SKM-1 treated with dmso at 0.1 percent for 144 hours (cell line): ENCODE data around the gene SPRED2.
"Not testable (repeated sequence)": the region's sequence is repeated elsewhere in the genome, so short reads cannot be mapped to it uniquely, and the experiment has no call there.

Experiments
- DNase-seq: peaks from one replicate; lab custom pipeline; 2025; ENCODE audit not compliant: unreplicated experiment; lab: John Stamatoyannopoulos, UW

The SPRED2 gene

DNA sequence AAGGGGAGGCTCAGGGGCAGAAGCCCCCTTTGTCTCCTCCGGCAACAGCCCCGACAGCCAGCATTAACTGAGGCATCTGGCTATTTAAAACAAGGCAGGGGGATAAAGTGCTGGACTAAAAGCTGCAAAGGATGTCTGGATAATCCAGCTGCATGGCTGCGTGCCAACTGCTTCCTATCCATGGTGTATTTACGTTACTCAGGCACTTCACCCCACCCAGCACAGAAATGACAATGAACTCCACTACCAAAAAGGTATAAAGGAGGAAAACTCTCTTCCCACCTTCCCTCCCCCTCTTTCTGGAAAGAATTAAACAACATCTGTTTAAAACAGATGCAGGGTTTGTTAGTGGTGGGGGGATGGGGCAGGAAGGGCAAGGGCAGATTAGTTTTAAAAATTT is 82.5 kb downstream of the SPRED2 start:
- no peak for DNase-seq

DNA sequence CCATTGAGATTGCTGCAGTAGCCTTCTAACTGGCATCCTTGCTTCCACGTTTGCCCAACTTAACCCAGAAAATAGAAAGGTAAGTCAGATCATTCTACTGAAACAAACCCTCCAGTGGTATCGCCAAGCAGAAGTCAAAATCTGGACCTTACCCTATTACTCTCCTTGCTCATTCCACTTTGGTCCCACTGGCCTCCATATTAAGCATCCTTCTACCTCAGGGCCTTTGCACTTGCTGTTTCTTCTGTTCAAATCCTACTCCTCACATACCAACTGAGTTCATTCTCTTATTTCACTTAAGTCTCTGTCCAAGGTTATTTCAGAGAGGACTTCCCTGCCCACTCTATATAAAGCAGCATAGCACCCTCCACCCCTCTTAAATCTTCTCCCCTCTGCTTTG is 84.5 kb downstream of the SPRED2 start:
- no peak for DNase-seq

DNA sequence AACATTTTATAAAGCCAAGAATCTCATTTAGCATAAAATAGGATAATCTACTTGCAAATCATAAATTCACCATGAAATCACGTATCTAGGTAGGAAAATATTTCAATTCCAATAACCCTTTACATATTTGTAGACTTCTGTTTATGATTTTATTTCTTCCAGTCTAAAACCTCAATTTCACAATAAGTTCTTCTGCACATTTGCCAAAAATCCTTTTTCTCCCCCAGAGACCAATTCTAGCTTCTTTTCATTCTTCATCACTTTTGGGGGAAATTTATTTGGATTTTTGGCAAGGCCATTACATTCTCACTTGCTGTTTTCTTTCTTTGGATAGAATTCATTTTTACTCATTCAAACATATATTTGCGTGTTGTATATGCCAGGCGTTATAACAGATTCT is 86.8 kb downstream of the SPRED2 start:
- DNase-seq, result no peak

DNA sequence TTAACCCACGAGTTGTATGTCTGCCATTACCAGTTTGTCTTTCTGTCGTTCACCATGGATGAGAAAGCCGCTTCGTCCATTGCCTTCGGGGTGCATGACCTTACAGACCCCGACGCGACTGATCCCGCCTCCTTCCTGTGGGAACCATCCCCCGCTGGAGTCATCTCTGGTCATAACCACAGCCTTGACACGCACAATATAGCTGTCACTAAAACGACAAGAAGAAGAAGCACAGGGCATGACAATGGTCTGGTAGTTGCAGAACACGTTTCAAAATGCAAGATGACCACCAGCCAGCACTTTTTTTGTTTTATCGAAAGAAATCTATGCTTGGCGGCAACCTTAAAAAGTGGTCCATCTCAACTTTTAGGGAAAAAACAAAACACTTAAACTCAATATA is 87.7 kb downstream of the SPRED2 start:
- DNase-seq, result no peak

DNA sequence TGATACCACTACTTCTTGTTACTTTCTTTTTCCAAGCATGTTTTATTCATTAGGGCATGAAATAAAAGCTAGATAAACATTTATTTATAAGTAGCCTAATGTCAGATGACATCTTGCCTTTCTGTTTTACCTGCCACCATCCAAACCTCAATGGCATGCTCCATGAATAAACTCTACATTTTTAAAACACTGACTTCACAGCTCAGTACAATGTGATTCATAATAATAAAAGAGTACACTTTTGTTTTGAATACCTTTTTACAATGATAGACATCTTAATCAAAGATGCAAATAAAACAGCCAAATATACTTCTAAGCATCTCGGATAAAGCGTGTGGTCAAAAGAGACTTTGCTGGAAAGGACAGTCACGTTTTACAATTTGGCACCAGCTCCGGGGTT is 88.2 kb downstream of the SPRED2 start:
- DNase-seq, result no peak

DNA sequence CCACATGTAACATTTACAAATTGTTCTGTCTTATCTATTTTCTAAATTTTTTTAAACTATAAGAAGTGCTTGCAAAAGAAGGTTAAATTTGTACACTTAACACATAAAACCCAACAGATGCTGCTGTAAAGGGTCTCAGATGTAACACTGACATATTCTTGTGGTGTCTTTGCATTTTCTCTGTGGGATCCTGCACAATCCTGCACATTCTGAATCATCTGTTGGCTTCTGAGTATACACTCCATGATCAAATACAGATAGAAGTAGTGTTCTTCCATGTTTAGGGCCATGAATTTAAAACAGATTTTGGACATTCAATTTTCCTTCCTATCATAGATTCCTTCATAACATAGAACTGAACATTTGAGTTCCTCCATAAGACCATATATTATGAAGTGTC is 89.0 kb downstream of the SPRED2 start:
- DNase-seq, result no peak

DNA sequence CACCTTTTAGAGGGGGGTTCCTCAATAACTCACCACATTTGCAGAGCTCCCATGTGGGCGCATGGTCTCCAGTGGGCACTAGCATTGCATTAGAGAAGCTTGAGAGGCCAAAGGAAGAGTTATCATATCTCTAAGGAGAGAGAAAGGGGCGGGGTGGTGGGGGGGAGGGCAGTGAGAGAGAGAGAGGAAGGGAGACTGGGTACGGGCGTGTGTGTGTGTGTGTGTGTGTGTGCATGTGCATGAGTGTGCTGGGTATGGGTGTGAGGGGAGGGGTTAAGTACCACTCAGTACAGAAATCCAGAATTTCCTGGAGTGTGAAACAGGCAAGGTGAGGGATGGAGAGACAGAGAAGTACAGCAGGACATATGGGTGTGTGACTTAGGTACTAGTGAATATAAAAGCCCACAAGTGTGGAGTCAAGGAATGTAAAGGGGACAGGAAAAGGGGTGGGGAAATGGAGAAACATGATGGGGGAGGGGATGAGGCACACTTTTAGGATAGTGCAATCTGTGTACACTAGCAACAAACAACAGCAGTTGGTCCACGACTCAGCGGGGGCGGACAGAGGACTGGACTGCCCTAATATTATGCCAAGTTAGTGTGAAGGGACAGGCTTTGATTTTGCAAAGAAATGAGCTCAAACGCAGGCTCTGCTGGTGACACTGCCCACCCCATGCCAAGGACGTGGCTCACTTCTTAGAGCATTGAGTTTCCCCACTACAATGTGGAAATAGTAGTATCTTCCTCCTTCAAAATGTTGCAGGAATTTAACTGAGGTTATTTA is 91.3 kb downstream of the SPRED2 start:
- DNase-seq, result no peak

DNA sequence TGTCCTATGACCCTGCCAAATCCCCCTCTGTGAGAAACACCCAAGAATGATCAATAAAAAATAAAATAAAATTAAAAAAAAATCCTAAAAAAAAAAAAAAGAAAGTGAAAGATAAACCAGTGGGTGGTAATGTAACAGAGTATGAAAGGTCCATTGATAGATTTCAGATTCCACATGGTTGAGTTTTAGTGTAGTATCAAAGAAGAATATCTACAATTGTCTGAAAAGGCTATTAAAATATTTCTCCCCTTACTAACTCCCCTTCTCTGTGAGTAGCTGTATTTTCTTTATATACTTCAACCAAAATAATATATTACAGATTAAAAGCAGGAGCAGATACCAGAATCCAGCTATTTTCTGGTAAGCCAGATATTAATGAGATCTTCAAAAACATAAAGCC is 92.8 kb downstream of the SPRED2 start:
- no peak for DNase-seq

DNA sequence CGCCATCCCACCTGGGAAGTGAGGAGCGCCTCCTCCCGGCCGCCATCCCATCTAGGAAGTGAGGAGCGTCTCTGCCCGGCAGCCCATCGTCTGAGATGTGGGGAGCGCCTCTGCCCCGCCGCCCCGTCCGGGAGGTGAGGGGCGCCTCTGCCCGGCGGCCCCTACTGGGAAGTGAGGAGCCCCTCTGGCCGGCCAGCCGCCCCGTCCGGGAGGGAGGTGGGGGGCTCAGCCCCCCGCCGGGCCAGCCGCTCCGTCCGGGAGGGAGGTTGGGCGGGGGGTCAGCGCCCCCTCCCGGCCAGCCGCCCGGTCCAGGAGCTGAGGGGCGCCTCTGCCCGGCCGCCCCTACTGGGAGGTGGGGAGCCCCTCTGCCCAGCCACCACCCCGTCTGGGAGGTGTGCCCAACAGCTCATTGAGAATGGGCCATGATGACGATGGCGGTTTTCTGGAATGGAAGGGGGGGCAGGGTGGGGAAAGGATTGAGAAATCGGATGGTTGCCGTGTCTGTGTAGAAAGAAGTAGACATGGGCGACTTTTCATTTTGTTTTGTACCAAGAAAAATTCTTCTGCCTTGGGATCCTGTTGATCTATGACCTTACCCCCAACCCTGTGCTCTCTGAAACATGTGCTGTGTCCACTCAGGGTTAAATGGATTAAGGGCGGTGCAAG is 93.4 kb downstream of the SPRED2 start:
- not testable (repeated sequence) for DNase-seq

DNA sequence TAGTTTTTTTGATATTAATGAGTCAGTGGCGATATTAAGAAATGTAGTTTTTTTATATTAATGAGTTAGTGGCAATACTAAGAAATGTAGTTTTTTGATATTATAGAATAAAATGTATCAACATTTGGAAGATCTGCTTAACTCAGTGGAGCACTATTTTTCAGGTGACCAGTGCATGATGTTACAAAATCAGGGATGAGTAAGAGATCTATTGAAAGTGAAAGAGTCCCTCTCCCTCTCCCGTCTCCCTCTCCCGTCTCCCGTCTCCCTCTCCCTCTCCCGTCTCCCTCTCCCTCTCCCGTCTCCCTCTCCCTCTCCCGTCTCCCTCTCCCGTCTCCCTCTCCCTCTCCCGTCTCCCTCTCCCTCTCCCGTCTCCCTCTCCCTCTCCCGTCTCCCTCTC is 94.5 kb downstream of the SPRED2 start:
- DNase-seq, result not testable (repeated sequence)

DNA sequence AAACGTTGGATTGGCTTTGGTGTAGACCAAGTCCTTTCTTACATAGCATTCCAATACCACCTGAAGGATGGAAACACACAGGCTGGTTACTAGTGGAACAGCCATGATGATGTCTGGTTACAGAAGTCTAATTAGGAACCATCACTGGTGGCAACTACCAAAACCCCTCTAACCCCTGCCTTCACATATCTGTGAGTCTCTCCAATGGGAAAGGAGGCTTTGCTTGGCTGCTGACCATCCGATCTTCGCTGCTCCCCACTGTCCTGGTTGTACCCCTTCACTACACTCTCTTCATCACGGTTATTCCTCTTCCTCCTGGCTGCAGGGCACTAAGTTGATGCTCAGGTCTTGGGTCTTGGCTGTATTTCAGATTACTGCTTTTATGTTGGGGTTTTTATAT is 97.7 kb downstream of the SPRED2 start:
- DNase-seq, result no peak

DNA sequence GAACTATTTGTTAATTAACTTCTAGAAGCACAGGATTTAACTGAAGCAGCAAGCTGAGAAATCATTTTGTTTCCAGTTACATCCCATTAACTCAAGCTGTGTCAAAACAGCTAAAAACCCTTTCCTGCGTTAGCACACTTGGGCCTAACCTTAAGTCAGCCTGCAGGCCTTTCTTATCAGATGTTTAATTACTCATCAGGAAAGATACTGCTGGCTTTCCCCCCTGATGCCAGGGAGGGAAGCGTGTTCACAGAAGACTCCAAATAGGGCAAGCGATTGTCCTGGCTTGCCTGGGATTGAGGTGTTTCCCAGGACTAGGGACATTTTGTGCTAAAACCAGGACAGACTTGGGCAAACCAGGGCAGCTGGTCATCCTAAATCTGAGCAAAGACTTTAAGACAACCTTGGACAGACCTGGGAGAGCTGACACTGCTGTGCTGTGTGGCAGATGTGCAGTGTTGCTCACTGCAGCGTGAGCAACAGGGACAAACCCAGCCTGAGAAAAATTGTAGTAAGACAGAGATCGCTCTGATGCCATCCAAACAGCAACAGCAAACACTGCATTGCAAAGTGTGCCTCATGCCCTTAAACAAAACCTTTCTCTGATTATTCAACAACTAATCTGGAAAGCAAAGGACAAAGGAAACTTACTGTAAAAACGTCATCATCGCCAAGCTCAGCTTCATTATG is 100.9 kb downstream of the SPRED2 start:
- DNase-seq, result no peak

DNA sequence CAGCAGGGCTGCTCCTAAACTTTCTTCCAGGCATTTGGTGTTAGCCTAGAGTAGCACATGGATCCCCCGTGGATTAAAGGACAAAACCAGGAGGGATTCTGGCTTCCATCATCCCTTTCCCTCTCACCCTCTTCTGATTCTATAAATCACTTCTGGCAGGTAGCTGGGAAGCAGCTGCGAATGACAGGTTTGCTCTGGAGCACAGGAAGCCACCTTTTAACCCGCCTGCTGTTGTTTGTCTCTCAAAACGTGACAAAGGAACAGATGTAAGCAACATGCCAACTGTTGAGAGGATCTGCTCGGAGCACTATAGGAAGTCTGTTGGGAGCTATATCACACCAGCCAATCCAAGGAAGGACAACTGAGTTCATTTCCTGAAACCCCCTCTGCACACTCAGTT is 102.9 kb downstream of the SPRED2 start:
- DNase-seq, result no peak

DNA sequence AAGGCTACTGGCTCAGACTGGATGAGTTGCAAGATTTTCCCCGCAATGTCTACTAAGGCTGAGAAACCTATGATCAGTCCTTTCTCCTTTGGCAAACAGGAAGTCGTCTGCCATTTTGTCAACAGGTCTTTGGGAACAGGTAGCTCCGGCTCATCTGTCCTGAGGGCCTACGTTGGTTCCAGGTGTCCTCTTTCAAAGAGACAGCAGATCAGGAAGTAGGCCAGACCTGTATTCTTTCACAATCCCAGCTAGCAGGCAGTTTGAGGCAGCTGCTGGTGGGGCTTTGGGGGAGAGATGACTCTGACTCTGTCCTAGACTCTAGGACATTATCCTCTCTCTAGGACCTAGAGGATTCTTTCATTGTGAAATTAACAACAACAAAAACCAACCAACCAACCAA is 106.1 kb downstream of the SPRED2 start:
- no peak for DNase-seq

DNA sequence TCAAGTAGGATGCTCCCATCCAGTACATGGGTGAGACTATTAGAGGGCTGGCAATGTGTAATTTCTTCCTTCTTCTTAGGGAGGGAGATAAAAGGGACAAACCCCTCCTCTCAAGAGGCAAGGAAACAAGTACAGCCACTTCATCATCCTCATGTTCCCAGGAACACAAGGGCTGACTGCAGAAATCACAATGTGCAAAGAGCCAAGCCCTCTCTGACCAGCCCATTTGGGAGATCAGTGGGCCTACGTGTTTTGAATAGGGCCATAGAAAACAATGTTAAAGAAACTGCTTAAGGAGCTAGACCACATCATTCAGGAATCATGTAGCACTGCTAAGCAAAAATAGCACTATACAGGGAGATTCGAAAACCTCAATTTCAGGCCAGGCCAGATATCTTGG is 107.3 kb downstream of the SPRED2 start:
- no peak for DNase-seq

DNA sequence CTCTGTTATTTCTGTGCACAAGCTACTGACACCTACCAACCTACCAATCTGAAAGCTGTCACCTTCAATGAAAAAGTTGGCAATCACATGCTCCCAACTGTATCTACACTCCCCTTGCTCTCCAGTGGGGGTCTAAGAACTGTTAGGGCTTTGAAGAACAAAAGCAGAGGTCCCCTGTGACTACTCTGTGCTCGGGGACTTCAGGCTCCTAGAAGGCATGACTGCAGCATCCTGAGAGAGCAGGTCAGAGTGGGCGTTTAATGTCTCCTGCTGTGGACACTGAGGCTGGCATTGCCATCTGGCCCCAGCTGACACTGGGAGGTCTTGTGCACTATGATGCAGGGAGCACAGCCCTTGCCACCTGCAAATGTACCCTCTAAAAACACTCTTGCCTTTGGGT is 111.5 kb downstream of the SPRED2 start:
- no peak for DNase-seq

DNA sequence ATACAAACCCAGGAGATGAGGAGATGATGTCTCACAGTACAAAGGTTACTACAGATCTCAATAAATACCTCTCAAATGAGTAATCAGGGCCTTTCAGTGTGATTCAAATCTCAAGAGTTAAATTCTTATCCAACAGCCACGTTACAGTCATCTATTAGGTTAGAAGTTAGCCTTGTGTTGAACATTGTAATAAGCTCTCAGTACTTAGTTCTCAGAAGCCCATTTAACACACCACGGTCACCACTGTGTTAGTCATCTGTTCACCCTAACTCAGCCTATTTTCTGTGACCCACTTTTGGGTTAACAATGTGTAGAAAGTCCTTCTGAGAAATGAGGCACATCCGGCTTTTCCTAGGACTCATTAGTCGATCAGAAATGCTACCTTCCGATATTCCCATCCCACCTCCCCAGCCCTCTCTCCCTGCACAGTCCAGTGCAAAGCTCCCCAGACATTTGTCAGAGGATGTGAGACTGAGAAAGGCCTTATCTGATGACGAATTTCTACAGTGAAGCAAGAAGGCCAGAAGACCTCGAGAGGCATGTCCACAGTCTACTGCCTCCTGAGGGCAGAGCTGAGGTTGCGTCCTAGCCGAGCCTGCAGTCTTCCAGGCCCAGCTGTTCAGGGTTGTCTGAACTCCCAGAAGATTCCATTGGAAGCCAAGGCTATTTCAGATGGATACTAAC is 112.2 kb downstream of the SPRED2 start:
- no peak for DNase-seq

DNA sequence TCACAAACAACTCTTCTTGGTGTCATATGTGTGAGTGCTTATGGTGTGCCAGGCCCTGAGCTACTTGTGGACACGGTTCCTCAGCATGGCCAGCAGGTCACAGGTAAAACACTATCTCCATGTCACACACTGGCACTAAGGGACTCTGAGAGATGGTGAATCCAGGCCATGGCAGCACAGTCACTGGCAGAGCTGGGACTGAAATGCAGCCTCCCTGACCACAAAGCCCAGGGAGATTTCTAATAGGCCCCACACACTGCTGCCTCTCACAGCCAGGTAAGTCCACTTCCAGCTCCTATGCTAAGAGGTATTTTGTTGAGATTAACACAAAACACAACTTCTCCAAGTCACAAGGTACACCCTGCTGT is 112.7 kb downstream of the SPRED2 start:
- no peak for DNase-seq

DNA sequence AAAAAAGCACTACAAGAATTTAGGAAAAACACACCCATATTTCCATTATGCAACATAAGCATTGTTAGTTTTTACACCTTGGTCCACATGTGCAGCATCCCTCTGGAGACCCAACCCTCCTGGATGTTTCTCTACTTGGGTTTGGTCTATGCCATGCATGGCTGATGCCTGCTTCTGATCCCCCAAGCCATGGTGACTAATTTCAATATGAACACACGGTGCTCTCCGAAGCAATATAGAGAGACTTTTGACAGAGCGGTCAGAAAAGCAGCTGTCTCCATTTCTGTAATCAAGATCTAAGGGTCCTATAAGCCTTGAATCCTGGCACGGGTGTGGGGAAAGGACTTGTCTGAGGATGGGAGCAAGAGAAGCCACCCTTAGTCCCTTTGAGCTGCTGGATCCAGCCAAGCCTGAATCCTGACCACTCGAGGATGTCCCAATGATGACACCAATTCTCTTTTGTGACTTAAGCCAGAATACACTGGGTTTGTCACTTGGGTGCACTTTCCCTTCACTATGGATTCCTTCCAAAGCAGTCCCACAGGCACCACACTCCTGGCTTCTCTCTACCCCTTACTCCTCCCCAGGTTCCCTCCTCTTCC is 113.2 kb downstream of the SPRED2 start:
- DNase-seq, result no peak

DNA sequence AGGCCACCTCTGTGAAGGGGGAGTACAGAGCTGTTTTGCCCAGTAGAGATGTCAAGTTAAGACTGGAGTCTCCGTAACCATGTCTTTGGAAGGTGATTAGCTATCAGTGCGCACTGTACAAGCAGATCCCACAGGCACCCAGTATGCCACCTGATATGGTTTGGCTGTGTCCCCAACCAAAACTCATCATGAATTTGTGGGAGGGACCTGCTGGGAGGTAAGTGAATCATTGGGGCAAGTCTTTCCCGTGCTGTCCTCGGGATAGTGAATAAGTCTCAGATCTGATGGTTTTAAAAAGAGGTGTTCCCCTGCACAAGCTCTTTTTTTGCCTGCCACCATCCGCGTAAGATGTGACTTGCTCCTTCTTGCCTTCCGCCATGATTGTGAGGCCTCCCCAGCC is 114.6 kb downstream of the SPRED2 start:
- DNase-seq, result no peak

DNA sequence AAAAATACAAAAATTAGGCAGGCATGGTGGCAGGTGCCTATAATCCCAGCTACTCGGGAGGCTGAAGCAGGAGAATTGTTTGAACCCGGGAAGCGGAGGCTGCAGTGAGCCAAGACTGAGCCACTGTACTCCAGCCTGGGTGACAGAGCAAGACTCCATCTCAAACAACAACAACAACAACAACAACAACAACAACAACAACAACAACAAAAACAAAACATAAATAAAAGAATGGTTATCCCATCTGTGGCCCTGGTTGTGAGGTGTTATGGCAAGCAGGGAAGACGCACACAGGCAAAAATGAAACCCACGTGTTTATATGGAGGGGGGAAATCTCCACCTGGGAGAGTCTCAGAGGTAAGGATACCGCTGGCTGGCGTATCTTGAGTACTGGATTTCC is 115.0 kb downstream of the SPRED2 start:
- DNase-seq, result not testable (repeated sequence)
